Astrocyte of the cerebellum (primary cell): ENCODE results near the gene TAS2R40.

Experiments used
- DNase-seq: peaks from one replicate; pipeline ENCODE4 v3.0.0-alpha.2; 2011; ENCODE audit warnings: low read depth
- H3K4me3 ChIP-seq: 2 replicates; pipeline ENCODE4 v1.5.1; 2011; ENCODE audit warnings: mild to moderate bottlenecking, low read depth, low read length, moderate library complexity
- CTCF ChIP-seq: IDR thresholded peaks from 2 replicates; pipeline ENCODE4 v1.5.1; 2012; ENCODE audit warnings: low read length, low read depth, moderate library complexity, mild to moderate bottlenecking; ENCODE audit errors: missing control alignments
- in situ Hi-C: cut with HindIII; loops from 2 replicates; pipeline ENCODE4 v1.10.0; 2017; ENCODE audit warnings: low sequenced_read_pairs

The TAS2R40 gene

GRCh38 chr7:143255564-143255963 is 33.7 kb downstream of the TAS2R40 start:
- no peak for TF ChIP-seq CTCF
- H3K4me3 ChIP-seq, result no peak overlapping the region
- no peak for DNase-seq
- in situ Hi-C loops, result no loop called here

GRCh38 chr7:143256325-143256724 is 34.5 kb downstream of the TAS2R40 start:
- in situ Hi-C loops, result no loop called here
- H3K4me3 ChIP-seq, result no peak overlapping the region
- DNase-seq, result no peak
- TF ChIP-seq CTCF, result peak; percentile 7

GRCh38 chr7:143256932-143257331 is 35.1 kb downstream of the TAS2R40 start:
- DNase-seq, result no peak
- in situ Hi-C loops, result no loop called here
- H3K4me3 ChIP-seq, result no peak overlapping the region
- TF ChIP-seq CTCF, result no peak

GRCh38 chr7:143257501-143257900 is 35.7 kb downstream of the TAS2R40 start:
- no peak for TF ChIP-seq CTCF
- no peak for DNase-seq
- in situ Hi-C loops, result no loop called here
- H3K4me3 ChIP-seq, result no peak overlapping the region

- no peak for TF ChIP-seq CTCF
- no peak for DNase-seq
- in situ Hi-C loops, result no loop called here
- no peak overlapping the region for H3K4me3 ChIP-seq
Observed at GRCh38 chr7:143258831-143259230, 37.0 kb downstream of the TAS2R40 start.

- in situ Hi-C loops, result no loop called here
- no peak overlapping the region for H3K4me3 ChIP-seq
- no peak for TF ChIP-seq CTCF
- no peak for DNase-seq
Observed at GRCh38 chr7:143259765-143260164, 37.9 kb downstream of the TAS2R40 start.

- in situ Hi-C loops, result no loop called here
- H3K4me3 ChIP-seq, result no peak overlapping the region
- DNase-seq, result no peak
- TF ChIP-seq CTCF, result no peak
Observed at GRCh38 chr7:143261901-143262300, 40.1 kb downstream of the TAS2R40 start.
